HG03095 (cell line): ENCODE results near the gene LKAAEAR1.

Experiments
- ATAC-seq: cut with Tn5 transposase; IDR thresholded peaks from one replicate; pipeline ENCODE4 v1.9.1; 2021; ENCODE audit warnings: moderate library complexity; ENCODE audit not compliant: unreplicated experiment

Gene LKAAEAR1

DNA sequence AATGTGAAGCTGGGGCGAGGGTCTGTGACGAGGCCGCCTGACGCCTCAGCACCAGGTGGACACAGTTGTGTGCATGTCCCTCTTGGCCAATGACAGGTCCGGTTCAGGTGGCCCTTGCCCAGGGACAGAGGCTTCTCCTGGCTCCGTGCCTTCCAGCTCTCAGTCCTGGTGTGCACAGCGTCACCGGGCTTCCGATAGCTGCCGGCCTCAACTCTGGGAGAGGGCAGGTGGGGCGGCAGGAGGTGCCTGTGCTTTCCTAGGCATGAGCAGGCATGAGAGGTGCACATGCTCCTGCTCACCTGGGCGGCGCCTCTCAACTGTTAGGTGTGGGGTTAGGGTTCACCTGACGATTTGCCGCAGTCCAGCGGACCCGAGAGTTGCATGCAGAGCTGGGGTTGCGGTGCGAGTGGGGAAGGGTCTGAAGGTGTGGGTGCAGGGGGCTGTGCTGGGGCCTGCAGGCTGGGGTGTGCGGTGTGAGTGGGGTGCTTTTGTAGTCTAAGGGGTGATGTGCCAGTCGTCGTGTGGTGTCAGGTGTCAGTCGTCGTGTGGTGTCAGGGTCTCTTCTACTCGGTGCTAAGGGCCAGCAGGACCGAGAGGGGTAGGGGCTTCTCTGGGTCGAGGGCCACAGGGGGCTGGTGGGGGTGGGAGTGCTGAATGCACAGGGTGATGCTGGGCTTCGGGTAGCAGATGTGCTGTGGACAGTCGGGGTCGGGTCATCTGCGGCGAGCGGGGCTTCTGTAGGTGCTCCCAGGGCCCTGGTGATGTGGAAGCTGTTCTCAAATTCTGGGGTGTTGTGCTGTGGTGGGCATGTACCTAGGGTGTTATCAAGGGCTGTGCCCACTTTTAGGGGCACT, 31.0 kb downstream of the LKAAEAR1 start:
- no peak for ATAC-seq

DNA sequence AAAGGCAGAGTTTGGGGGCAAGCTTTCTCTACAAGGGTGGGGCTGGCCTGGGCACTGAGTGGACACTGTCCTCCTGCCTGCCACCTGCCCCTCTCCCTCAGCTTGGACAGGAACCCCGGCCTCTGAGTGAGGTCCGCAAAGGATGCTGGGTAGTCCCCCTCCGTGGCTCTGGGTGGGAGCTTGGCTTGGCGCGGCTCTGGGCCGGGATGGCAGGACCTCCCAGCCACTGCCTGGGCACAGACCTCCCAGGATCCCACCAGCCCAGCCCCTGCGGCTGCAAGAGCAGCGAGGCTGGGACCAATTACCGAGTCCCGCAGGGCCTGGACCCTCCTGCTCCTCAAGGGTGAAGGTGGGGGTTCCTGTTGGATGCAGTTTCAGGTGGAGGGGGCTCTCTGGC, 31.9 kb downstream of the LKAAEAR1 start:
- no peak for ATAC-seq

DNA sequence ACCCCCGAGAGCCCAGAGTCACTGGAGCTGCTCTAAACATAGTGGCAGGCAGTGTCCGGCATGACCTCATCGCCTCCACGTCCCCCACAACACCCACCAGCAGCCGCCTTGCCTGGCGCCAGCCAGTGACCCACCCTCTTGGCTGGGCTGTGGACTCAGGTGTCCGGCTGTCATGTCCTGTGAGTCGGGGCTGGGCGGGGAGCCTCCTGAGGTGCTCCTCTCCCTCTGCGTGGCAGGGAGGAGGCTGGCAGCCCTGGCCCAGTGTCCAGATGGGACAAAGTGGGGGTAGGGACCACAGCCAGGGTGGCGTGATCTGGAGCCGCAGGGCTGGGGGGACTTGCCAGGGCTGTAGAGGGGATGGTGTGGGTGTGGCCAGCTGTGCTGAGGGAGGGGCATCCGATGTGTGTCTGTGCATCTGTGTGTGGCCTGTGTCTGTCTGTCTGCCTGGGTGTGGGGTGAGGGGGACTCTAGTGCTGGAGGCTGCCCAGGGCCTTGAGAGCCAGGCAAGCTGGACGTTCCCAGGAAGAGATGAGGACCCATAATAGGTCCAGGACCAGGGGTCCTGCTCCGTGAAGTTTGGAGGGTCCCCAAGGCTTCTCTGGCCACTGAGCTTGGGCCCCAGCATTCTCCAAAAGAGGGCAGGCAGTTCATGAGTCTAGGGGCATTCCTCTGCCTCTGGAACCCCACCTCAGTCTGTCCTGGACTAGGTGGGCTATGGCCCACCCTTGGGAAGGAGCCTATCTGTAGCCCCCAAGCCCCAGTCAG, 32.5 kb downstream of the LKAAEAR1 start:
- no peak for ATAC-seq

DNA sequence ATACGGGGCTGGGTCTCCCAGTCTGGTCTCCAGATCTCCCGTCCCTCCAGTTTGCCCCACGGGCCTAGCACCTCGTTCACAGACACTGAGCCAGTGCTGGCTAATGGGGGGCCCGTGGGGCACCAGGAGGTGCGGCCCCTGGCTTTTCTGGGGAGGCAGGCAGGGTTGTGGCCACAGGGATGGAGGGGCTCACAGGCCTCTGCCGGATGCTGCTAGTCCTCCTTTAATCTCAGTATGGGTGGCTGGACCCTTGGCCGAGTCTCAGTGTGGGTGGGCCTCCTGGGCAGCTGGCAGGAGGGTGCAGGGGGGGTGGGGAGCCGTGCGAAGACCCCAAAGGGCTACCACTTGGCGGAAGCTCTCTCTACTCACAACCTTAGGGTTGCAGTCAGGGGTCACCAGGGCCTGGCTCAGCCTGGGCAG, 33.2 kb downstream of the LKAAEAR1 start:
- no peak for ATAC-seq

DNA sequence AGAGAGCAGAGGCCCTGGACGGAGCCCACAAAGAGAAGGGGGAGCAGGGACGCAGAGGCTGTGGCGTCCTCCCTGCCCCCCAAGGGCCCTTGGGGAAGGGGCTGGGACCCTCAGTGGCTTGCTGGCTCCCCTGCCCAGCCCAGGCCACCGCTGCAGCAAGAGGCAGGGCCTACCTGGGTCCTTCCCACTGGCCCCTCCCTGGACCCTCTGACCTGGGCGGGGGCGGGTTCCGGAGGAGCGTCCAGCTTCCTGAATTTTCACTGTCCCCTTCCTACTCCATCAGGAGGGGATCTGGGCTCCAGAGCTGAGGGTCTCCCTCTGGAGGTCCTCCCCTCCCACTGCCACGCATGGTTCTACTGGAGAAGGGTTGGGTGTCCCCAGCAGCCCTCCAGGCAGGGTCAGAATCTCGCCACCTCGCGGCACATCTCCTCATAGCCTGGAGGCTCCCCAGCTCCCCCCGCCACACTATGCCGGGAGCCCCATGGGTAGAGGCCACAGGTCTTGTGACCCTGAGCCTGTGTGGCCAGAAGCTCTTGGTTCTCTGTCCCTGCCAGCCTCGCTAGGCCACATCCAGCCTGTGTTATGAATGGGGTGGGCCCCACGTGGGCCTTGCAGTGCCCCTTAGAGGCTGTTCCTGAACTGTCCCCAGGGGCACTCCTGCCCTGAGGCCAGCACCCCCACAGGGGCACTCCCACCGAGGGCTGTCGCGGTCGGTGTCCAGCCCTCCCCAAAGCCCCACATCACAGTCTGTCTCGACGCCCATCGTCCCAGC, 33.8 kb downstream of the LKAAEAR1 start:
- no peak for ATAC-seq

DNA sequence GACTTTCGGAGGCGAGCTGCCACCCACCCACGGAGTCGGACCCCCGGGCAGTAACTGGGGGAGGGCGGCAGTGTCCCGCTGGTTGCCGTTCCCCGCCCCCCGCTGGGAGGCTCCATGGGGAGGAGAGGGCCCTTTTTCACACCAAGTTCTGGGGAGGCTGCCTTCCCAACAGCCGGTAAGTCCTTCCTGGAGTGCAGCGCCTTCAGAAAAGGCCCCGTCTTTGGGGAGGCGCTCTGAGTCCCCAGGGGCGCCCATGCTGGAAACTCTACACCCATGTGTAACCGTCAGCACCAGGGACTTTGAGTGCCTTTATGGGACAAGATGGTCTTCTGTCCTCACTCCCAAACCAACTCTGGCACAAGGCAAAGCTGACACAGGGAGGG, 34.3 kb downstream of the LKAAEAR1 start:
- no peak for ATAC-seq

DNA sequence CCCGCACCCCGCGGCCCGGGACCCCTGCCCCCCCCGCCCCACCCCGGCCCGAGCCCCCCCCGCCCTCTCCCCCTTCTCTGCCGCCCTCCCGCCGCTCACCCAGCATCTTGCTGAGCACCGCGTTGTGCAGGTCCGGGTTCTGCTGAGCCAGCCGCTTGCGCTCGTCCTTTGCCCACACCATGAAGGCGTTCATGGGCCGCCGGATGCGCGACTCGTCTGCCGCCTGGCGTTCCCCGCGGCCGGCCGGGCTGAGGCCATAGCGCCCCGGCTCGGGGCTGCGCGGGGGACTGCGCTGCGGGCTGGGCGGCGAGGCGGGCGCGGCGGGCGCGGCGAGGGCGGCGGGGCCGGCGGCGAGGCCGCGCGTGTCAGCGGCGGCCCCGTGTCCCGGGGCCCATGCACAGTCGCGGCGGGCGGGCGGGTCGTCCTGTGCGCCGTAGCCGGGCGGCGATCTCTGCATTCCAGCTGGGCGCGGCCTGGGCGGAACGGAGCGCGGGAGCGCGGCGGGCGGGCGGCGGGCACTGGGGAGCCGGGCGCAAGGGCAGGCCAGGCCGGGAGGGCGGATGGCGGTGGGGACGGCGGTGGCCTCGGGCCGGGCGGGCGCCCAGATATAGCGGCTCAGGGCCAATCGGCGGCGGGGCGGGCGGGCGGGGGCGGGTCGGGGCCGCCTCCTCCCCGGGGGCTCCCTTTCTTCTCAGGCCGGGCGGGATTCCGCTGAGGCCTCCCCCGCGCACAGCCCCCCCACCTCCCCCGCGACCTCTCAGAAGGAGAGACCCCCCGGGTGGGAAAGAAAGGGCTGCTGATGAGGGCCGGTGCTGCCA, 34.9 kb downstream of the LKAAEAR1 start, which contains the start of gene SOX18:
Gene SOX18, minus strand, starts transcription at position 580 of the 818 bp plus-strand sequence. Its CDS starts 123 bp downstream, at position 457.
- no peak for ATAC-seq

DNA sequence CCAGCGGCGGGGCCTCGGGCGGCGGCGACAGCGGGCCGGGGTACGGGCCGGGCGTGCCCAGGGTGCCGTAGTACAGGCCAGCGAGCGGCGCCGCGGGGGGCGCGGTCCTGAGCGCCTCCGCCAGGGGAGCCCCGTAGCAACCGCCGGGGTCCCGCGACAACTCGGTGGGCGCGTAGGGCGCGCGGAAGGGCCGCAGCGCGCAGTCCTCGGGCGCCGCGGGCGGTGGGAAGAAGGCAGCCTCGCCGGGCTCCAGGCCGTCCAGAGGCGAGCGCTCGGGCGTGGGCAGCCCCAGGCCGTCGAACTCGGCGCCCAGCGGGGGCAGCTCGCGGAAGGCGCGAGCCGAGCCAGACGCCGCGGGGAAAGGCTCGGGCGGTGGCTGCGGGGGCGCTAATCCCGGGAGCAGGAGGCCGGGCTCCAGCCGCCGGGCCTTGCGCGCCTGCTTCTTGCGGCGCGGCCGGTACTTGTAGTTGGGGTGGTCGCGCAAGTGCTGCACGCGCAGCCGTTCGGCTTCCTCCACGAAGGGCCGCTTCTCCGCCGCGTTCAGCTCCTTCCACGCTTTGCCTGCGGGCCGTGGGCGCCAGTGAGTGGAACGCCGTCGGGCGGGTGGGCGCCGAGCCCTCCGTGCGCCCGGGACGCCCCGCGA, 35.7 kb downstream of the LKAAEAR1 start:
- no peak for ATAC-seq

DNA sequence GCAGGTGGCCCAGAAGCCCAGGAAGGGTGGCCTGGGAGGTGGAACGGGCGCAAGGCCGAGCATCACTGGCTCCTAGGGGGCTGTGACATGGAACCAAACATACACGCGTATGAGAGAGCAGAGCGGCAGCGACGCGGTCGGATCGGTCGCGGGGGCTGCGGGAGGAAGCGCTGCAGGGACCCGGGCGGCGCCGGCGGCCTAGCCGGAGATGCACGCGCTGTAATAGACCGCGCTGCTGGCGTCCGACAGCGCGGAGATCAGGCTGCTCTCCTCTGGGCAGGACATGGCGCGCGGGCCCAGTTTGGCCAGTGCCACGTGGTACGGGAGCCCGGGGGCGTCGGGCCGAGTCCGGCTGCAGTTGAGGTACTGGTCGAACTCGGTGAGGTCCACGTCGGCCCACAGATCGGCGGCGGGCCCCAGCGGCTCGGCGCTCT, 36.2 kb downstream of the LKAAEAR1 start:
- ATAC-seq, result no peak

DNA sequence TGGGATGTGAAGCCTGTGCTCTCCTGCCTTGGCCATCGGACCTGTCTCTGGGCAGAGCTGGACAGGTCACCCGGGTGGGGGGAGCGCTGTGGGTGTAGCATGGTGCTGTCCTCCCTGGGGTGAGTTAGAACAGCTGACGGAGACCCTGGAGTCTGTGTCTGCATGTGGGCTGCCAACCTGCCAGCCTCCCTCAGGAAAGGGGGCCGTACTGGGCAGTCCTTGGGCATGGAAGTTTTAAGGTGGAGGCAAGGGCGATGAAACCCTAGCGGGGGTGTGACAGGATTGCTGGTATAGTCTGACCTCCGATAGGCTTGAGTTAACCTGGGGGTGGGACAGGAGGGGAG, 37.2 kb downstream of the LKAAEAR1 start:
- ATAC-seq, result no peak

DNA sequence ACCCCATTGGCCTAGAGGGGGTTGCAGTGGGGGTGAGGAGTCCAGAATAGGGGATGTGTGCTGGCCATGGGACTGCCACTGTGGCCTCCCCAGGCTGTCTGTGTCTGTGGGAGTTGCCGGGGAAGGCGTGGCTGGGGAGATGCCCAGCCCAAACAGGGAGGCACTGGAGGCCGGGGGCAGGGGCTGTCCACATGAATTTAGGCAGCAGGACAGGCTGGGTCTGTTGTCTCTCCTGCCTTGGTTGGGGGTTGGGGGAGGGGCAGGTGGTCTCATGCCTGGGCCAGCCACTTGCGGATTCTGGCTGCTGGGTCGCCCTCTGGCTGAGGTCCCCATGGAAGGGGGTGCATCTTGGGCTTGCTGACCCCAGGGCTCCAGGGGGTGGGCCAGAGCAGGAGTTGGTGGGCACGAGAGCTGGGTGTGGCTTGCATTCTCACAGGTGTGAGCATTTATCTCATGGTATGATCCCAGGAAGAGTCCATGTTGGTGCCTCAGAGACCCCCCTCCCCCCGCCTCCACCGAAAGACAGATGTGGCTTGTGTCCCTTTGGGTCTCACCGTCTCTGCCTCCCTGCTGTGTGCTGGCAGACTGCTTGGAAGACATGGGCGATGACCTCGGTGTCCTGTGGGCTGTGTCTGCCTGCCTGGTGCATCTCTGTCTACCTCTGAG, 38.7 kb downstream of the LKAAEAR1 start:
- ATAC-seq, result no peak

DNA sequence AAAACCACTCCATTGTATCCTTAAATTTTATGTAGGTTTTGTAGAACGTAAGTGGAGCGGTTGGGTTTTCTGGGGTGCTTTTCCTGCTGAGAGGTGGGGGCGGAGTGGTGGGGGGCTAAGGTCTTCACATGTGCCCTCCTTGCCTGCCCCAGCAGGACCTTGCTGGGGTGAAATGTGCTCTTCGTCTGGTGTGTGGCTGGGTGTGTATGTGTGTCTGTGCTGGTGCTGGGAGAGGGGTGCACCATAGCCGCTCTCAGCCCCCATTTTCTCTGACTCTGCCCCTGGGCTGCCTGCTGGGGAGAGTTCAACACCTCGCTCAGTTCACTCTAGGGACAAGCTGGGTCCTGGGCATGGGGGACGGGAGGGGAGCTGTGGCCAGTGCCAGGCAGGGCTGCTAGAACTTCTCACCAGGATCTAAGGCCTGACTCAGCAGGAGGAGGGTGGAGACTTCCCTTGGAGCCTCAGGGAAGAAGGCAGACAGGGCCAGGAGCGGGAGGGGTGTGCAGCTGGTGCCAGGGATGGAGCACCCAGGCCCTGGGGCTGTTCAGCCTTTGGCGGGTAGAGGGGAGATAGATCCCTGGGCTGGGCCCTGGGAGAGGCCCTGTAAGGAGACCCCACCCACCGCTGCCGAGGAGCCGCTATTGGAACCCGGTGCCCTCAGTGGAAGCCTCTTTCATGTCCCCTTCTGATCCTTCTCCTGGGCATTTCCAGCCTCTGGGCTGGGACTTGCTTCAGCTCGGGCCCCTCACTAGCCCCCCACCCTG, 39.5 kb downstream of the LKAAEAR1 start:
- ATAC-seq, result no peak

DNA sequence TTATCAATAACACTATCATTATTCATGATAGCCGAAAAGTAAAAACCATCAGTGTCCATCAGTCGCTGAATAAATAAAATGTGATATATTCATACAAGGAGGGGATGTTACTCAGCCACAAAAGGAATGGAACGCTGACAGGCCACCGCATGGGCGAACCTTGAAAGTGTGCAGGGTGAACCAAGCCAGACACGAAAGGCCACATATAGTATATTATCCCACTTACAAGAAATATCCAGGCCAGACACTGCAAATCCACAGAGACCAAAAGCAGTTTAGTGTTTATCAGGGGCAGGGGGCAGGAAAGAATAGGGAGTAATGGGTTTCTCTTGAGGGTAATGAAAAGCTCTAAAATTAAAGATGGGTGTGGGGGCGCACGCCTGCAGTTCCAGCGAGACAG, 40.4 kb downstream of the LKAAEAR1 start:
- no peak for ATAC-seq

DNA sequence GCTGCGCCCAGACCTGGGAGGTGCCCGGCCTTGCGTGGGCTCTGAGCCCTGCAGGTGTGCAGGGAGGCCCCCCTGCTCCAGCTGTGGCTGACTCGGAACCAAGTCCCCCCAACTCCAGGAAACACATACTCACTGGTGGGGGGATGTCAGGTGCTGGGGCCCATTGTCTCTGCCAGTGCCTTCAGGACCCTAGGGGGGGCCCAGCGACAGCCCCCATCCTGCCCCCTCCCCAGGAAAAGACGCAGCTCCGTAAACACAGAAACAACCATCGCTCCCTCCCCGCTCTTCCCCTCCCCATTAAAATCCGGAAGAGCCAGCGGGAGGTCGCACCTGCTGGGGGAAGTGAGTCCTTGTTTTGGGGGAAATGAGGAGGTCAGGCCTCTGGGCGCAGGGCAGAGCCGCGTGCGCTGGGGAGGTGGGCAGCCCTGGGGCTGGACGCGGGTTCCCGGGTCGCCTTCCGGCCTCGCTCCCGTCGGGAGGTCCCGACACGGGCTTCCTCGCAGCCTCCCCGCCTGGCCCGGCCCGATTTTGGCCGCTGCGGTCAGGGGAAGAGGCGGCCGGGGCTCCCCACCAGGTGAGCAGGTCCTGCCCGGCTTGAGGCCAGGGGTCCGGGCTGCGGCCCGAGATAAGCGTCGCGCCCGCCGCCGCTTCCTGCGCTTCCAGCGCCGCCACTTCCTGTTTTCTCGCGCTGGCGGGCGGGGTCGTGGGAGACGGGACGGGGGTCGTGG, 42.0 kb downstream of the LKAAEAR1 start:
- no peak for ATAC-seq

DNA sequence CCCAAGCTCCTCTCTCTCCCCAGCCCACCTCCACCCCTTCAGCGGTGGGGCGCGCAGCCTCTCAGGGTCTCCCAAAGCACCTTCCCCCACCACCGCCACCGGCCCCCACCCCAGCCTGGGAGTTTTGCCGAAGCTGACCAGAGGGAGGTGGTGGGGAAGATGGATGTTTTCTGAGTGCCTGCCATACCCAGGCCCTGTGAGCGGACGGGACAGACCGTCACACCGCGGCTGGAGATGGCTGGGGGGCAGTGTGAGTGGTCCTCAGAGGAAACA, 42.5 kb downstream of the LKAAEAR1 start:
- ATAC-seq, result no peak

DNA sequence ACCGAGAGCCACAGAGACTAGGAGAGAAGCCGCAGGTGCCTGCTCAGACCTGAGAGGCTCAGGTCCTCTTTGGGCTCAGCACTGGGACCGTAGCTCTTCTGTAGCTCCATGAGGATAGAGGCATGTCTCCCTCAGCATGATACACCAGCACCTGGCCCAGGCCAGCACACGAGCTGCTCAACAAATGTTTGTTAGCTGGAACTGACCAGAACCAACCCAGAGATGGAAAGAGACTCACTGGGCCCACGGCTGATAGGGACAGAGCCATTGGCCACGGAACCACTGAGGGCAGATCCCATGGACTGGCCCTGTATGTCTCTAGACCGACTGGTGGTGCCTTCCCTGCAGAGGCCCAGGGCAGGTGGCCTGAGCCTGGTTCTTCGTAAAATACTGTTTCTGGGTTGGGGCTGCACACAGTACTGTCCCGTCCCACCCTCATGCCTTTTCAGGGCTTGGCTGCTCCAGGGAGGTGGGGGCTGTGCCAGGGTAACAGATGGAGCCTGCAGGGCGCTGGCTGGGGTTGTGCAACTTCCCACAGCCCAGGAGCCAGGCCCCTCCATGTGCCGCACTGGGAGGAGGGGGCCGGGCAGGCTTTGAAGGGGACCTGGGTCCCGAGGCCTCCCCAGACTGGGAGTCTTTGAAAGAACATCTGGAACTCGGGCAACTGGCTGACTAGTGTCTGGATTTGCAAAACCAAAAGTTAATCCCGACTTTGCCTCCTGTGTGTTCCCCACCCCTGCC, 43.0 kb downstream of the LKAAEAR1 start:
- ATAC-seq, result no peak

DNA sequence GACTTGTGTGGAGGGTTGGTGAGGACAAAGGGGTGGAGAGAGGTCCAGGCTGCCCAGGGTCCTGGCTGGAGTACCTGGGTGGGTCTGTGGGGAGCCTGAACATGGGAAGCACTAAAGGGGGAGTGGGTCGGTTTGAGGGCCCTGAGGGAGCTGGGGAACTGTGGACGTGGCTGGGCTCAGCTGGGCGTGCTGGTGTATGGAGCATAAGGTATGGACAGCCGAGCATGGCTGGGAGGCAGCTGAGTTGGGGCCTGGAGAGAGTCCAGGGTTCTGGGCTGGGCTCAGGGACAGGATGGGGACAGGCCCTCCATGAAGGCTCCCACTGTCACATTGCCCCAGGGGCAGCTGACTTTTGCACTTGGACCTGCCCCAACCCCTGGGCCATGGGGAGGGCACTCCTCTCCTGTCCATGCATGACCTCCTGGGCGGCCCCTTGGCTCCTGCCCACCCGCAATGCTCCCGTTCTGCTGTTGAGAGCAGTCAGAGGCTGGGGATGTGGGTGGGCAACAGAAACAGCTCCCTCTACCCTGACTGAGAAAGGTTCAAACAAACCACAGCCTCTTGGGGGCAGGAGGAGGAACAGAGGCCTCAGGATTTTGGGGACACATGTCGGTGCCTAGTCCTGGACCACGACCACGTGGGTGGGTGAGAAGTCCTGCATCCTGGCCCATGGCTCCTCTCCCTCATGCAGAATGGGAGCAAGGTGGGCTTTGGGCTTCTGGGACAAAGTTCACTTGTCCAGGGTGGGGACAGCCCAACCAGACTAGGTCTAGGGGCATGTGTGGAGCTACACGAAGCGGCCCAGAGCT, 43.8 kb downstream of the LKAAEAR1 start:
- no peak for ATAC-seq
